GM21360 (cell line): ENCODE measurements around the gene CELSR3.

Experiments
- ATAC-seq: cut with Tn5 transposase; IDR thresholded peaks from one replicate; pipeline ENCODE4 v1.9.1; 2021; ENCODE audit warnings: mild to moderate bottlenecking, moderate library complexity; ENCODE audit not compliant: unreplicated experiment

The CELSR3 gene

DNA sequence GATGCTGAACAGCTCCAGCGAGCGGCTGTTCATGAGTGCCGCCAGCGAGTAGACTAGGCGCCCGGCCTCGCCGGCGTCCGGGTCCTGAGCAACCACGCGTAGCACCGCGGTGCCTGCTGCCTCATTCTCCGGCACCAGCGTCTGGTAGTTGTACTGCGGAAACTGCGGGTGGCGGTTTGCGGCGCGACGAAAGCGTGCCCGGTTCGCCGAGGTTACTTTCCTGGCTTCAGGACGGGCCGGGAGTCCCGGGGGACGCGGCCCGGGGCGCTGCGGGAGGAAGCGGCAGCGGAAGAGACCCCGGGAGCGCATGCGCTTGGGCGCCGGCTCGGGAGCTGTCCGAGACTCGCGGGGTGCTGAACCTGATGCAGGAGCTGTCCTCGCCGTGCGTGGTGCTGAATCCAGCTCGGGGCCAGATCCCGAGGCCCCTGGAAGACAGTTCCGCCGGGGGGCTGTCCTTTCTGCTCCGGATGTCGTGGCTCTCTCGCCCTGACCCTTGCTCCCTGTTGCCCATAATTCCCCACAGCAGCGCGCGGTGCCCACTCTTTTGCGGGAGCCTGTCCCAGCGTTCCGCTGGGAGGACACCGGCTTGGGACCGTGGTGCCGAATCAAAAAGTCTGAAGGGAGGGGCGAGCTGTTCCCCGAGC lies 1.1 kb downstream of the CELSR3 start:
- ATAC-seq = no peak

DNA sequence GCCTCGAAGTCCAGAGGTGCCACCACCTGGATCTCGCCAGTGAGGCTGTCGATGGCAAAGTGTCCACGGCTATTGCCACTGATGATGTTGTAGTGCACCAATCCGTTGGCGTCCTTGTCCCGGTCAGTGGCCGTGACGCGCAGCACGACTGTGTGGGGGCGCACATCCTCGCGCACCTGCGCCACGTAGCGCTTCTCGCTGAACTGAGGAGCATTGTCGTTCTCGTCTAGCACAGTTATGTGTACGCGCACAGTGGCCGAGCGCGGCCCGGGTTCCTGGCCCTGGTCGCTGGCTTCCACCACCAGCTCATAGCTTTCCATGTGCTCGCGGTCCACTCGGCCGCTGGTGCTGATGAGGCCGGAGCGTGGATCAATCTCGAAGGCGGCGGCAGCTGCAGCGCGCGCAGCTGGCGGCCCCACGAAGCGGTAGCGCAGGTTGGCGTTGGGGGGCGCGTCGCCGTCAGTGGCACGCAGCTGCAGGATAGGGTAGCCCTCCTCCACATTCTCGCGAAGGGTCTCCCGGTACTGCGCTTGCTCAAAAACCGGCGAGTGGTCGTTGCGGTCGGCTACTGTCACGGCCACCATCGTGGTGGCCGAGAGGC lies 1.8 kb downstream of the CELSR3 start:
- ATAC-seq = no peak

DNA sequence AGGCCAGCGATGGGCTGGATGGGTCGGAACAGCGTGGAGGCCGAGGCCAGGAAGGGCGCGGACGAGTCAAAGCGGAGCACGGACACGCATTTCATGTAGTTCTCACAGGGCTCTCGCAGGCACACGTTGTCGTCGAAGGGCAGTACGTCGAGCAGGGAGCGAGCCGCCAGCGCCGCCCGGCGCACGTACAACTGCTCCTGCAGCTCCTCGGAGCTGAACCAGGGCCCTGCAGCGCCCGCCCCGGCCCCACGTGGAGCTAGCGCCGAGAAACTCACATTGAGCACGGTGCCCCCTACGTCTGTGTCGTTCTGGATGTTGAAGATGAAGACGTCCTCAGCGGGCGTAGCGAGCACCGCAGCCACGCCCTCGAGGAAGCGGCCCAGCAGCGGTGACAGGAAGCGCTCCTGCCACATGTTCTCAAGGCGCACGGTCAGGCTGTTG lies 5.8 kb downstream of the CELSR3 start:
- no peak for ATAC-seq

DNA sequence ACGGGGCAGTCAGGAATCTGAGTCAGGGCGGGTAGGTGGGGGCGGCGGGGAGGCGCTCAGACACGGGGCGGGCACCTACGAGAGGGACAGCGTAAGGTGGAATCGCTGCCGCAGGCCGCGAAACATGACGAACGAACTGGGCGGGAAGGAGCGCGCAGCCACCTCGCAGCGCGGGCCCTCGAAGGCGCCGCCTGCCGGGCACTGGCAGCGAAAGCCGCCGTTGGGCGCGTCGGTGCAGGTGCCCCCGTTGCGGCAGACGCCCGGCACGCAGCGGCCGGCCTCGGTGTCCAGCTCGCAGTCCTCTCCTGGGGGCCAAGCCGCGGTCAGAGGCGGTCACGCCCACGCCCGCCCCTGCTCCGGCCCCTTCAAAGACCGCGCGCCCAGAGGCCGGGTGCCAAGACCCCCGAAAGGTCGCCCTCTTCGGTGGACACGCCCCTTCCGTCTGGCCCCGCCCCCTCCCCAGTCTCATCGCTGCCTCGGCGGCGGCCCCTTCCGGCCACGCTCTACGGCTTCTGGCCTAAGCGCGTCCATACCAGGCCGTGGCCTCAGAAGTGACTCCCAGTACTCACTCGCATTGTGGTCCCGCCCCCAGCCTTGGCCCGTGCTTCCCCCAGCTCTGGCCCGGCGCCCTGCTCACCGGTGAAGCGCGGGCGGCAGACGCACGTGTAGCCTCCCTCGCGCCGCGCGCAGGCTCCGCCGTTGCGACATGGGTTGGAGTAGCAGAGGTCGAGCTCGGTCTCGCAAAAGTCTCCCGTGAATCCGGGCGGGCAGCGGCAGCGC lies 6.4 kb downstream of the CELSR3 start:
- ATAC-seq = no peak

DNA sequence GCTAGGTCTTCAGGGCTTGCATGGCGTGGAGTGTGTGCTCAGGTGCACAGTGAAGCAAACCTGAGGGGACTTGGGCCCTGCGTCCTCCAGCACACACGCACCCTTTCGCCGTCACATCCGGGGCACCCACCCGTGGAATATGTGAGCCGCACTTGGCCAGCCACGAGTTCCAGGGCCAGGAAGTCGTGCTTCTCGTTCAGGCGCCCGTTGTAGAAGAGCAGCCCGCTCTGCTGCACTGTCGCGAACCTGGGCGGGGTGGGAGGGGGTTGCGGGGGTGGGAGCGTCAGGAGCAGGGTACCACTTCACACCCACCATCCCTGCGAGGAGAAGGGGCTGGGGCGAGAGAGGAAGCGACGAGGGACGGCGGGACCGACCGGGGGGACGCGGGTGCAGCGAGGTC lies 7.1 kb downstream of the CELSR3 start:
- no peak for ATAC-seq

DNA sequence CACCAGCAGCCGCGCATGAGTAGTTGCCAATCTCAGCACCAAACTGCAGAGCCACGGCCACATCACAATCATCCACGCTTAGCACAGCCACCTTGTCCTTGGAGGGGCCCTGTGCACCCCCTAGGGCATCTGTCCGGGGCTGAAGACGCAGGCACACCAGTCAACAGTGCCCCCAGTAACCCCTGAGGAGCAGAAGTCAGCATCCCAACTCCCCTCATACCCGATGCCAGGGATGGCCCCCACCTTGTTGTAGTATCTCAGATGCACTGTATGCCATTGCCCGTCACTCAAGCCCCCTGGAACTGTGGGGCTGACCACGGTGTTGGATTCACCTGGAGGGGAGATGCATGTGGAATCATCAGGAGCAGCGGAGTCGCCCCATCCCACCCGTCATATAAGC lies 7.6 kb downstream of the CELSR3 start:
- no peak for ATAC-seq

DNA sequence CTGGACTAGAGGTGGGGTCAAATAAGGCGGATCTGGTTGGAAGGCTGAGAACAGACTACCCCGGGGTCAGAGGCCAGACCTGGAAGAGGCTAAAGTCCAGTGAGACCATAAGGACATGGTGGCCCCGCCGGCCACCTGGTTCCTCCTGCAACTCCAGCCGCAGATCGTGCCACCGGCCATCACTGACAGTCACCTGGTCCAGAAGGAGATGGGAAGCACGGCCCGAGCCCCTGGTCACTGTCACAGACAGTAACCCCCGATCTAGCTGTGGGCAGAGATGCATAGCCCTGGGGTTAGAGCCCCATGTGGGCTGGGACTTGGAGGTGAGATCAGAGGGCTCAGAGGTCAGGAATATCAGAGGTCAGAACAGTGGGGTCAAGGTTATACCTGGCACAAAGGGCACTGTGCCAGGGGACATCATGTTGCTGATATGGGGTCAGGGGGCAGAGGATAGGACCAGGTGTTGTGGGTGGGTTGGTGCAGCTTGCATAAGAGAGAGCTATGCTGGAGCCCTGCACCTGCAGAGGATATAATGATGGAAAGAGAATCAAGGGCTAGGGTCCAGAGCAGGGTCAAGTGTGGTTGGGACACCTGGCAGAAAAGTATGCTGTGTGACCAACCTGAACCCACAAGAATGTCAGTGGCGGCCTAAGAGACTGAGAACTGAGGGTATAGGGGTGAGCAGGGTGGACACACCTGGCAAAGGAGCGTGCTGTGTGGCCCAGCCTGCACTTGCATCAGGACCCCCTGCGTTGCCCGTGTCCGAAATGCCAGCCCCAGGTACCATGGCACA lies 9.6 kb downstream of the CELSR3 start:
- ATAC-seq = no peak

DNA sequence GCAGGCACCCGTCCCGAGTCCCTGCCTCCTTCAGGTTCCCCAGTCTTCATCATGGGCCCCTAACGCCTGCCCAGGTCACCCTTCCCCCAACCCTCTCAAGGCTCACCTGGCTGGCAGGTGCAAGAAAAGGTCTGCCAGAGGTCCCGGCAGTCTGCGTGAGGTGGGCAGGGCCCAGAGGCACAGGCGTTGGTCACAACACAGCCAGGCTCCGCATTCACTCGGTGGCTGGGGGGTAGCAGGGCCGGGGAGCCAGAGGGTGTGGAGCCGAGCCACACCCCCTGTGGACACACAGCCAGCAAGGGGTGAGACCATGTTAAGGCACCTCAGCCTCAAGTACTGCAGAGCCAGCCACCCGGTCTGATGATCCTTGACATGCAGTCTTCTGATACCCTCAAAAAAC lies 10.9 kb downstream of the CELSR3 start:
- no peak for ATAC-seq

DNA sequence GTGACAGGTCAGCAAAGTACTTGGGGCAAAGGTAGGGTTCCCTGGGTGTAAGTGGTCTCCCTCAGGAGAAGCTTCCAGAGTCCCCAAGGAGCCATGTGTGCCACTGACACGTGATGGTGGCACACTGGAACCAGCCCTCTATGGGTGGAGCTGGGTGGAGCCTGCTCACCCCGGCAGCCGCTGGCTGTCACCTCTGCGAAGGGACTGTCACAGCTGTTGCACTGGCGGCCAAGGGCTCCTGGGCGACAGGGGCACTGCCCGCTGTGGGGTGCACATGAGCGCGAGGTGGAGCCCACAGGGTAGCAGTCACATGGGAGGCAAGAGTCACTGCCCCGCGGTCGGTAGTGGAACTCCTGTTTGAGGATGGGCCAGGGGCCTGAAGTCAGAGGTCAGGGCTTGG lies 12.0 kb downstream of the CELSR3 start:
- ATAC-seq = no peak

DNA sequence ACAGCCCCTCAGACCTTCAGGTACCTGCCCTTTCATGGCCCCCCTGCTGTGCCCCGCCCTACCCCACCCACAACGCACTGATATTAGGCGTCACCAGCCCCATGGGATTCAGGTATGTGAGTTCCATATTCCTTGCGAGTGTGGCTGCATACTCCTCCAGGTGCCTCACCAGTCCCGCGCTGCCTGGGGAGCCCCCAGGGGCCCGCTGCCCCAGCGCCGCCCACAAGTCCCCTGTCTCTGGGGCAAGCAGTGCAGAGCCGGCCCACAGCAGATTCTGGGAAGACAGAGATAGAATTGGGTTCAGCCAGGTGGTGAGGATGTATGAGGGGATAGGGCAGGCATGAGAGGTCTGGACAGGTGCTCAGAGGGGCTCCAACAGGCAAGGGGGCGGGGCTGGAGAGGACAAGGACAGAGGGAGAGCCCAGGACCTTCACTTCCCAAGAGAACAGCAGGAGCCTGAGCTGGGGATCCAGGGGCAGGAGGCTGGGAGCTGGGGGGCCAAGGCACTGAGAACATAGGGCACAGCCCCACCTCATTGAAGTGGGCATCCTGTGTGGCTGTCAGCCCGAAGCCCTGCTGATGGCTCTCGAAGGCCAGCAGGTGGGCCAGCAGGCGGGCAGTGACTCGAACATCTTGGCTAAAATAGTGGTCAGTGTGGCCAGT lies 14.4 kb downstream of the CELSR3 start:
- no peak for ATAC-seq

DNA sequence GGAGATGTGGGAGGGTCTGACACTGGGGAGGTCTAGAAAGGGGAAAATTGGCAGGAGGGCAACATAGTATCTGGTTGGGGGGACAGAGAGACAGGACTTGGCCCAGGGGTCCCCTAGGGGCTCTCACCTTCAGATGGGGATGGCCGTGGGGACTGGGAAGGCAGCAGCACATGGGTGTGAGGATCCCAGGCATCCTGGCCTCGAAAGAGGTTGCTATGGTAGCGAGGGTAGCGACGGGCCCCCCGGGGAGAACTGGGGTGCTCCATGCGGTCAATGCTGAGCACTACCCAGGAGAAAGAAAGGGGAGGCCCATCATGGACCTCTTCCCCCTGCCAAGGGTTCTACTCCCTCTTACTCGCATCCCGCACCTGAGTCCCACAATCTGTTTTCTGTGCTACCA lies 15.0 kb downstream of the CELSR3 start:
- ATAC-seq = no peak

DNA sequence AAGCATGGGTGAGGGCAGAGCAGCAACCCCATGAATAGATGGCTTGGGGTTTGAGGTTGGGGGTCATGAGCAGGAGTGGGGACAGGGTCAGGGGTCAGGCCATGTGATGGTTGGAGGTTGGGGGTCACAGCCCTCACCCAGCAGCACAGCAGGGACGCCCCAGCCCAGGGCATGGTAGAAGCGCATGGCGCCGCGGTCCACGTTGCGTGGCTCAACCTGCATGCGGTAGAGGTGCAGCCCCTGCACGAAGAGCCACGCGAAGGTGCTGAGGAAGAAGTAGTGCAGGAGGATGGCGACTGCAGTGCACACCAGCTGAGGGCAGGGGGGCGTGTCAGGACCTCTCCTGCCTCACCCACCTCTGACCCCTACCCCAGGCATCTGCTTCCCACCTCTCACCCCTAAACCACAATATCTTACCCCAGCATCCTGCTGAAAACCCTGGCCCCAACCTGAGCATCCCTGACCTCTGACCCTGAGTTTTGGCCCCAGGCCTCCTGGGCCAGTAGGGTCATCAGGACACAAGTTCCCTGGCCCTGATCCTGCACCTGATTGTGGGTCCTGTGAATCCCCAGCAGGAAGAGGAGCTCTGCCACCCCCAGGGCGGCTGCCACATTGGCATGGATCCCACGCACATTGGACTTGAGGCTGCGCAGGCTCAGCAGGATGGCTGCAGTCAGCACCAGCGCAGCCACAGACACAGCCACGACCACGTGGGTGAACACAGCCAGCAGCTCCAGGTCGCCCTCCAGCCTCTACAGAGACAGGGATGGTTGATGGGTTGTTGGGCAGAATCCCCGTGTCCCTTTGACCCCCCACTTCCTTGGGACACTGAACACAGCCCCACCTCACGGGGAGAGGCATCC lies 17.6 kb downstream of the CELSR3 start:
- ATAC-seq = no peak

DNA sequence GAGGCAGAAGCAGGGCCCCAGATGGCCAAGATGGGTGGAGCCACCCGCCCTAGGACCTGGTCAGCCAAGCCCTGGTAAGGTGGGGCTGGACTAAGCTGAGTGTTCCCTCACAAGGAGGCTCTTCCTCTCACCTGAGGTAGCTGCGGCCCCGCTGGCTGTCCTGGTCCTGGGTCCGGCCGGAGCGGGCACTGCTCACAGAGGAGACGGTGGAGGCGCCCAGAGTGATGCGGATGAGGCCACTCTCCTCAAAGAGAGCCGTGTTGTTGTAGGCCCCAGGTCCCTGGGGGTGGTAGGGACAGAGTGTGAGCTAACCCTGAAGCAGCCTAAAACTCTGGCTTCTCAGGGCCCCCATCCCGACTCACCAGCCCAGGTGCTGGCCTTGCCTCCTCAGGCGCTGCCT lies 20.1 kb downstream of the CELSR3 start:
- ATAC-seq = no peak

DNA sequence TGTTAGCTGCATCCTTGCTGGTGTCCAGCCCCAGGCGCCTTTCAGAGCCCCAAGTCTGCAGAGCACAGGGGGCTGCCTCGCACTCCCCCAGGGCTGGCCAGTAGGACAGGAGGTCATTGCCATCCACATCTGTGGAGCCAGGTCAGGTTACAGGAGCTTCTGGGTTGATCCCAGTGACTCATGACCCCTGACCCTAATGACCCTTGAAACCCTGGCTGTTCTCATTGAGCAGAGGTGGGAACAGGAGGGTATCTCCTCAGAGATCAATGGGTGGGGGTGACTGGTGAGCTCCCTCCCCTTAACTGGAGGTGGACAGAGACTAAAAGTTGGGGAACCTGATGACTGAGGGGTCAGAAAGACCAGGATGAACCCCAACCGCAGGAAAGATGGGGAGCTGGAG lies 21.3 kb downstream of the CELSR3 start:
- ATAC-seq = no peak

DNA sequence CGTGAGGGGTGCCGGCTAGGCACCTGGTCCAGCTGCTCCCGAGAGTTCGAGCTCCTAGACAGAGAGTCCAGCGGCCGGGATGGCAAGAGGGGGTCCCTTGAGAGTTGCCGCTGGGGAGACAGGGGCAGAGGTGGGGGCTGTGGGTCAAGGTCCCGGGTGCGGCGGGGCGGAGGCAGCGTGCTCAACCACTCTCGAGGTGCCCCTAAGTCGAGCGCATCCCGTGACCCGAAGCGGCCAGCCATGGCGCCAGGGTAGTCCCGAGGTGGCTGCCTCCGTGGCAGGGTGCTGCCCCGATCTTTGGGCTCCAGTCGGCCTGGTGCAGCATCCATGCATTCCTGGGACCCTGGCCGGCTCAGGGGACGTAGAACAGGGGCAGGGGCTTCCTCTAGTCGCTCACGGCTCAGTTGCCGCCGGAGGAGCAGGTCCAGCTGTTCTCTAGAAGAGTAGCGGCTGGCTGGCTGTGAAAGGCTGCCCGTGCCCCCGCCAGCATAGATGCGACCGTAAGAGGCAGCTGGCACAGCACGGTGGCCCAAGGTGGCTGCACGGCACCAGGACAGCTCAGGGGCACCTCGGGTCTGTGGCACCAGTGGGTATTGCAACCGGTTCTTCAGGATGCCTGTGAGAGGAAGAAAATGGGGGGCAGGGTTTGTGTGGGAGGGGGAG lies 22.6 kb downstream of the CELSR3 start:
- no peak for ATAC-seq

DNA sequence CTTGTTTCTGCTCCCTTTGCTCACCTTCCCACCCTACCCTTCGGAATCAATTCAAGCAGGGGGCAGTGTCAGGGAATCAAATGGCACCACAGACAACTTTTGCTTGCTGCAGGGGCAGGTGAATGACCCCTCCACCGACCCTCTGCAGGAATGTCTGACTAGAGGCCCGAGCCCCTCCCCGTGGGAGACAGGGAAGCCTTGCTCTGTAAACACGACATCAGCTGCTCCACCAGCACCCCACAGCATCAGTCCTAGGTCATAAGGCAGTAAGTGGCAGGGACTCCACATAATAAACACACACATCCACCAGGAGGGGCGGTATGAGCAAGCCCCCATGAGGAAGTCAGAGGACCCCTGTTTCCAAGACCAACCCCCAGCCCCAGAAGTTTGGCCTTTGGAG lies 25.4 kb downstream of the CELSR3 start:
- ATAC-seq = no peak

DNA sequence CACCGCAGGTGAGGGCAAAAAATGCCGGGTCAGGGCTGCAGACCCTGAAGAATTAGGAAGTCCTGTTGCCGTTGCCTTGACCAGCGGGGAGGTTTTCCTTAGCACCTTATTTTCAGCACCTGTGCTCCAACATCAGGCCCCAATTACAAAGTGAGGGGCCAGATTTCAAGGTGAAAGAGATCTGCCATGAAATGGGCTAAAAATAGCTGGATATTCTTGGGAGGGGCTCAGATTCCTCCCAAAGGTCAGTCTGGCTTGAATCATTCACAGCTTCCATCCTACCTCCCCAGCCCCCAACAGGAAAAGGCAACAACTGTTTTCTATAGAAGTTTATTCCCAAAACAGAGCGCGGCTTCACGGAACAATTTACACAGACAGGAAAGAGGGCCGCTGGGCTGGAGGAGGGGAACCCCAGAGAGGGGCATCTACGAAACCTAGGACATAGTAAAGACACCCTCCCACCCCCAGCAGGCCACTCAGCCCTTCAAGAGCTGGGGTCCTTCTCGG lies 26.5 kb downstream of the CELSR3 start:
- no peak for ATAC-seq

DNA sequence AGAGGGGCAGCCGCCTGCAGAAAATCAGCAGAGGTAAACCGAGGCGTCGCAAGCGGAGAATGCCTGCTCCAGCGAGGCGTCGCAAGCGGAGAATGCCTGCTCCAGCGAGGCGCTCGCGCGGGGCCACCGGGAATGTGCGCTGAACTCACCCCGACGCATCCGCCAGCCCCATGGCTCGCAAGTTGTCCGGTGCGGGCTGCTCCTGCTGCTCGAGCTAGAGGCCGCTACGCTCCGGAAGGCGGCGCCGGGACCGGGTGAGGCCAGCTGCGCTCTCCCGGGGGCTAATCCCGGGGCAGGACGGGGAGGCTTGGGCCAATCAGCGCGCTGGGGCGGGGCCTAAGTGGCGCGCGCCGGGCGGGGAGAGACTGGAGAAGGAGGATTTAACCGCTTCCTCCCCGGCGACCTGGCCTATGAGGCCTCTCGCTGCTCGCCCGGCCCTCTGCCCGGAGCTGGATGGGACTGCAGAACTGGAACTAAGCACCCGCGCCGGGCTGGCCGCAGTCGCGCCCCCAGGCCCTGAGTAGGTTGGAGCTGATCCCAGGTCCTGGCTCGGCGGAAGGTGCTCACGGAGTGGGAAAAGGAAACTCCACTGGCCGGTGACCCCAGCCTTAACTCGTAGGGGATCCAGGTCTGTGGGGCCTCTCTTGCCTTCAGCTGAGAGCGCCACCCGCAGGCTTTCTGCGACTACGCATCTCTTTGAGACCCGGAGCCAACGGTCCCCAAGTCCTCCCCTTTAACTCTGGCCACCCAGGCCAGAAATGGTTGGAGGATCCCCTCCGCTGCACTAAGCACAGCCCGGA lies 27.3 kb downstream of the CELSR3 start, which contains the start of gene SLC26A6:
TSS of gene SLC26A6 (minus strand) at position 240 of the 800 bp plus-strand sequence. CDS start at position 172, 68 bp downstream.
- ATAC-seq = peak; percentile 77
